Stomach (tissue), 9 donors: ENCODE data around the gene UTP4. TPM values are rescaled to one million over a fixed set of nuclear protein-coding genes. Genes with fewer than 3 reads are reported as not detected.
A peak's percentile ranks its signal among the peaks of the same experiment; 100 is the strongest.
"Not testable (repeated sequence)": the region's sequence is repeated elsewhere in the genome, so short reads cannot be mapped to it uniquely, and the experiment has no call there.

Experiments
- DNase-seq, 2 donors: peaks; one replicate each; pipeline versions ENCODE4 v3.0.0 to v3.0.0-alpha.2; 2013 to 2019
- H3K27ac ChIP-seq, 5 donors: fragments of 200-600 bp in 4 of 5; sonication (generic) in 4 of 5; one replicate each; pipeline ENCODE4 v1.5.1; 2013 to 2019; ENCODE audit warnings: mild to moderate bottlenecking in 1 of 5, moderate library complexity in 1 of 5
- H3K27me3 ChIP-seq, 3 donors: fragments of 200-600 bp; sonication (generic); one replicate each; pipeline ENCODE4 v1.5.1; 2017 to 2019; ENCODE audit warnings: mixed run types in 1 of 3
- H3K36me3 ChIP-seq, 4 donors: fragments of 200-600 bp; sonication (generic); 1 replicate in 3 of 4; 2 replicates in 1 of 4; pipeline ENCODE4 v1.5.1; 2016 to 2019
- H3K4me1 ChIP-seq, 4 donors: fragments of 200-600 bp; sonication (generic); one replicate each; pipeline ENCODE4 v1.5.1; 2016 to 2019
- H3K4me3 ChIP-seq, 4 donors: fragments of 200-600 bp; sonication (generic) in 3 of 4; one replicate each; pipeline ENCODE4 v1.5.1; 2016 to 2019; ENCODE audit warnings: mild to moderate bottlenecking in 1 of 4
- H3K9me3 ChIP-seq, 4 donors: fragments of 200-600 bp; sonication (generic); one replicate each; pipeline ENCODE4 v1.5.1; 2016 to 2019
- EP300 ChIP-seq: sonication (generic); formaldehyde crosslinking; IDR thresholded peaks from one replicate; pipeline ENCODE4 v1.6.1; 2017; ENCODE audit warnings: antibody characterized with exemption
- POLR2A ChIP-seq, 4 donors: fragments of 450-650 bp; IDR thresholded peaks; one replicate each; pipeline ENCODE4 v1.6.1; 2016; ENCODE audit warnings: antibody characterized with exemption in 4 of 4, control low read depth in 2 of 4, mild to moderate bottlenecking in 1 of 4, moderate library complexity in 1 of 4
- POLR2AphosphoS5 ChIP-seq, 3 donors: sonication (generic); formaldehyde crosslinking; IDR thresholded peaks; one replicate each; pipeline ENCODE4 v1.6.1; 2016; ENCODE audit warnings: antibody characterized with exemption in 3 of 3
- WGBS, 5 donors: extraction: QIAGEN DNeasy Blood & Tissue Kit in 3 of 5; methylation state at CpG; one replicate each; pipeline versions ENCODE4 v1.1.5 to v1.1.7; 2013 to 2018; 5-methylcytosine and 5-hydroxymethylcytosine counted together
- intact Hi-C: fragments of 100-400 bp; cut with DNase I; formaldehyde crosslinking; loops from one replicate; pipeline ENCODE4 v1.15.1; 2023; ENCODE audit warnings: low total_unique reads
- polyA plus RNA-seq, 3 donors: library from polyadenylated mRNA; stranded (reverse); fragments of 200-250 nt; gene quantifications; one replicate each; pipeline ENCODE4 v1.2.3, GENCODE V29; 2013
- total RNA-seq, 5 donors: library from RNA; depleted of rRNA; stranded (reverse); fragments of >200 nt; gene quantifications; one replicate each; pipeline versions ENCODE4 v1.1.0 to v1.2.3, GENCODE V29; 2014 to 2016
- TF ChIP-seq, protein P1 (sequence below), 7 experiments: fragments of 450-650 bp in 4 of 7; fragments of 200-600 bp in 3 of 7; sonication (generic) in 3 of 7; IDR thresholded peaks; one replicate each; pipeline ENCODE4 v1.5.1; 2016 to 2019; ENCODE audit warnings: antibody characterized with exemption in 7 of 7, control low read depth in 2 of 7, mild to moderate bottlenecking in 1 of 7
- donor health status: healthy with polysubstance abuse.
- donor health status: Bipolar disorder and iron deficiency.
- donor health status: healthy.

Gene UTP4
- total and polyA plus RNA-seq, 8 donors, result 8.1 to 68.8 (median 30.9) TPM

DNA sequence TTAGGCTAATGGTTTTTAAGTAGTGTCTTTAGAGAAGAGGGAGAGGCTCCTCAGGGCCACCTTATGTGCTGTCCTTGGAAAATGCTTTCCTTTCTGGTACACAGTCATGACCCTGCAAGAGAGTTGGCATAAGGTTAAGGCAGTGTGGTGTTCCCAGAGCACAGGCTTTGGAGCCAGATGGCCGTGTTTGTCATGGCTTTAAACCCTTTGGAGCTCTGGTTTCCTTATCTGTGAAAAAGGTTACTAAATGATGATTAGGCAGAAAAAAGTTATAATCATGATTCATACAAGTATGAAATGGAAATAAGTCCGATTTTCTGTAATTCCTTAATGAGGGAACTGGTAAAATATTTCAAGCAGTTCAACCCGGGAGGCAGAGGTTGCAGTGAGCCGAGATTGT, 13.2 kb downstream of the UTP4 start:
- no peaks in the 10 kb centered on the region for H3K9me3 ChIP-seq
- H3K27ac ChIP-seq, result peak overlapping the region in 4 of 5 donors; percentile 24 to 64 (median 58)
- TF ChIP-seq POLR2AphosphoS5 (IDR thresholded peaks at IDR 0.05), result peak in 1 of 3 donors; percentile 23
- no peak for TF ChIP-seq POLR2A (IDR thresholded peaks at IDR 0.05)
- TF ChIP-seq, protein P1, sequence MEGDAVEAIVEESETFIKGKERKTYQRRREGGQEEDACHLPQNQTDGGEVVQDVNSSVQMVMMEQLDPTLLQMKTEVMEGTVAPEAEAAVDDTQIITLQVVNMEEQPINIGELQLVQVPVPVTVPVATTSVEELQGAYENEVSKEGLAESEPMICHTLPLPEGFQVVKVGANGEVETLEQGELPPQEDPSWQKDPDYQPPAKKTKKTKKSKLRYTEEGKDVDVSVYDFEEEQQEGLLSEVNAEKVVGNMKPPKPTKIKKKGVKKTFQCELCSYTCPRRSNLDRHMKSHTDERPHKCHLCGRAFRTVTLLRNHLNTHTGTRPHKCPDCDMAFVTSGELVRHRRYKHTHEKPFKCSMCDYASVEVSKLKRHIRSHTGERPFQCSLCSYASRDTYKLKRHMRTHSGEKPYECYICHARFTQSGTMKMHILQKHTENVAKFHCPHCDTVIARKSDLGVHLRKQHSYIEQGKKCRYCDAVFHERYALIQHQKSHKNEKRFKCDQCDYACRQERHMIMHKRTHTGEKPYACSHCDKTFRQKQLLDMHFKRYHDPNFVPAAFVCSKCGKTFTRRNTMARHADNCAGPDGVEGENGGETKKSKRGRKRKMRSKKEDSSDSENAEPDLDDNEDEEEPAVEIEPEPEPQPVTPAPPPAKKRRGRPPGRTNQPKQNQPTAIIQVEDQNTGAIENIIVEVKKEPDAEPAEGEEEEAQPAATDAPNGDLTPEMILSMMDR (IDR thresholded peaks at IDR 0.05), result no peak
- no peaks in the 10 kb centered on the region for H3K27me3 ChIP-seq
- peak in 1 of 2 donors; percentile 56 for DNase-seq
- intact Hi-C loops, result no loop called here
- H3K36me3 ChIP-seq, result peaks cover 21 to 95% (median 83%) of the 10 kb centered on the region in 4 donors
- peaks cover 0 to 12% (median 4%) of the 10 kb centered on the region in 4 donors for H3K4me1 ChIP-seq
- H3K4me3 ChIP-seq, result no peak overlapping the region
- 30 to 67% (median 46%) methylated on average over 4 of the region's 4 CpGs for WGBS, 5 donors

DNA sequence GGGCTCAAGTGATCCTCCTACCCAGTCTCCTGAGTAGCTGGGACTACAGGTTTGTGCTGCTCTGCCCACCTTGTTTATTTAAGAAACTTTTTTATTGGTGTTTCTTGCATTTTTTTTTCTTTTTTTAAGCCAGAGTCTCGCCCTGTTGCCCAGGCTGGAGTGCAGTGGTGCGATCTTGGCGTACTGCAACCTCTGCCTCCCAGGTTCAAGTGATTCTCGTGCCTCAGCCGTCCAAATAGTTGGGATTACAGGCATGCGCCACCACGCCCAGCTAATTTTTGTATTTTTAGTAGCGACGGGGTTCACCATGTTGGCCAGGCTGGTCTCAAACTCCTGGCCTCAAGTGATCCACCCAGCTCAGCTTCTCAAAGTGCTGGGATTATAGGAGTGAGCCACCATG, 17.2 kb downstream of the UTP4 start:
- WGBS, 5 donors, result 86 to 90% (median 86%) methylated on average over 9 of the region's 9 CpGs
- DNase-seq, H3K27me3 ChIP-seq, H3K4me3 ChIP-seq, H3K9me3 ChIP-seq, H3K27ac ChIP-seq: not testable (repeated sequence)
- H3K36me3 ChIP-seq, result peaks cover 21 to 95% (median 83%) of the 10 kb centered on the region in 4 donors
- intact Hi-C loops, result loop anchor here (5.0 kb wide), 1 partner anchor 138 kb away; no protein-coding TSS in a partner anchor
- H3K4me1 ChIP-seq, result peaks cover 0 to 12% (median 4%) of the 10 kb centered on the region in 4 donors

DNA sequence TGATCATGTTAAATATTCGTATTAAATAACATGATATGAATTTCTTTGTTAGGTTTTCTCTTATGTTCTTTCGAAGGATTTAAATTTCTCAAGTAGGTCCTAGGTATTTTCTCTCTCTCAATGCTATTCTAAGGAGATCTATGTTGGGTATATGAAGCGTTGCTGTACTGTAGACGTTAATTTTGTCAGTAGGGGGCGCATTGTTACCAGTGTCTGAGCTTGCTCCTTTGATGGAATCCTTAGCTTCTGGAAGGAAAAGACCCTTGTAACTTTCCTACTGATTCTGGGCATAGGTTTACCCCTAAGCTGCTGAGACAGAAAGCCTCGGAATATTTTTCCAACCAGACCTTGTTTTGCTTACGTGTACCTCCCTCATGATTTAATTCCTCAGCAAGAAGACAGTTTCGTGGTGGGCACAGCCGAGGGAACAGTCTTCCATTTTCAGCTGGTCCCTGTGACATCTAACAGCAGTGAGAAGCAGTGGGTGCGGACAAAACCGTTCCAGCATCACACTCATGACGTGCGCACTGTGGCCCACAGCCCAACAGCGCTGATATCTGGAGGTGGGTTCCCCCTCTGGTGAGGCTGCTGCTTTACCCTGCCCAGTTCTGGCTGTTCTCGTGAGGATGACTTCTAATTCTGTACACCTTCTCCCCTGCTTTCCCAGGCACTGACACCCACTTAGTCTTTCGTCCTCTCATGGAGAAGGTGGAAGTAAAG, 17.9 kb downstream of the UTP4 start:
- peak; percentile 53 to 92 for DNase-seq
- Histone ChIP-seq H3K4me1 (peaks cover 0 to 8% (median 2%) of the 10 kb centered on the region in 4 donors), H3K4me3 (no peak overlapping the region), H3K27me3 (no peaks in the 10 kb centered on the region), H3K36me3 (peaks cover 27 to 95% (median 83%) of the 10 kb centered on the region in 4 donors), H3K9me3 (no peaks in the 10 kb centered on the region), H3K27ac (no peak overlapping the region)
- 59 to 66% (median 64%) methylated on average over 16 of the region's 16 CpGs for WGBS, 5 donors
- TF ChIP-seq, protein P1 (IDR thresholded peaks at IDR 0.05), result peak in 5 of 7 experiments; percentile 59 to 82 (median 63)
- TF ChIP-seq POLR2AphosphoS5 (IDR thresholded peaks at IDR 0.05) (peak in 1 of 3 donors; percentile 24), POLR2A (IDR thresholded peaks at IDR 0.05) (no peak), EP300 (no peak)
- intact Hi-C loops, result loop anchor here (5.0 kb wide), 1 partner anchor 137 kb away; no protein-coding TSS in a partner anchor

DNA sequence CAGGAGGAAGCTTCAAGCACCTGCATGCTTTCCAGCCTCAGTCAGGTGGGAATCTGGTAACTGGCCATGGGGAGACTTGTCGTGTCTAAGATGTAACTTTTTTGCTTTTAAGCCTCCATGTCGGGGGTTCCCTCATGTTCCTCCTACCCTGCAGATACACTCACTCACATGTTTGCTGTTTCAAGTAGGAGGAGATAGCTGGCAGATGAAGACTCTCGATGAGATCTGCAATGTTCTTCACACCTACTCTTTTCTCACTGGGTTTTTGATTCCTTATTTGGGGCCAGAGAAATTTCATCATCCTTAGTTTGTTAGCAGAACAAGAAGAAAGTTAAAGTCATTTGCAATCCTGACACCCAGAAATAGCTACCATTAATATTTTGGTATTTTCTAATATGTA, 24.7 kb downstream of the UTP4 start:
- H3K27ac ChIP-seq, result no peak overlapping the region
- DNase-seq, result no peak
- peaks cover 47 to 100% (median 99%) of the 10 kb centered on the region in 4 donors for H3K36me3 ChIP-seq
- no peak overlapping the region for H3K4me3 ChIP-seq
- H3K9me3 ChIP-seq, result no peaks in the 10 kb centered on the region
- WGBS, 5 donors, result 79 to 90% (median 87%) methylated on average over 3 of the region's 3 CpGs
- H3K27me3 ChIP-seq, result no peaks in the 10 kb centered on the region
- intact Hi-C loops, result no loop called here
- TF ChIP-seq POLR2AphosphoS5 (IDR thresholded peaks at IDR 0.05) (no peak), POLR2A (IDR thresholded peaks at IDR 0.05) (no peak)
- TF ChIP-seq, protein P1 (IDR thresholded peaks at IDR 0.05), result no peak
- H3K4me1 ChIP-seq, result no peaks in the 10 kb centered on the region

DNA sequence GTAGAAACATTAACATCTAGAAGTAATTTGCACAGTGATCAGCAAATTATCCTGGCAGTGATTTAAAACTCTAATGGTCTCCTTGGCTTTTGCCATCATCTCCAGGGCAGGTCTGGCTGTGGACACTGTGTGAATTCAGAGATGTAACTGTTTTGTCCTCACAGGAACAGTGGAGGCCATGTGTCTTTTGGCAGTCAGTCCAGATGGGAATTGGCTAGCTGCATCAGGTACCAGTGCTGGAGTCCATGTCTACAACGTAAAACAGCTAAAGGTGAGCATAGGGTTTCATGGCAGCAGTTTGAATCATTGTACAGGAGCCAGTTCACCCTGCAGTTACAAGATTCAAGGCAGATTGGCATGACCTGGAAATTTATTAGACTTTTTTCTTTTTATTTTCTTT, 27.7 kb downstream of the UTP4 start:
- intact Hi-C loops, result no loop called here
- Histone ChIP-seq H3K27ac (no peak overlapping the region), H3K9me3 (no peaks in the 10 kb centered on the region), H3K27me3 (no peaks in the 10 kb centered on the region), H3K4me3 (no peak overlapping the region), H3K4me1 (no peaks in the 10 kb centered on the region), H3K36me3 (peaks cover 45 to 99% (median 97%) of the 10 kb centered on the region in 4 donors)
- no peak for DNase-seq
- no peak for TF ChIP-seq EP300
- TF ChIP-seq POLR2AphosphoS5 (IDR thresholded peaks at IDR 0.05), result no peak
- no peak for TF ChIP-seq POLR2A (IDR thresholded peaks at IDR 0.05)
- TF ChIP-seq, protein P1 (IDR thresholded peaks at IDR 0.05), result no peak
- 87 to 100% (median 94%) methylated on average over 1 of the region's 1 CpG for WGBS, 5 donors
